ENCODE measurements around the gene PEX14.
A peak's percentile ranks its signal among the peaks of the same experiment; 100 is the strongest.

DNA sequence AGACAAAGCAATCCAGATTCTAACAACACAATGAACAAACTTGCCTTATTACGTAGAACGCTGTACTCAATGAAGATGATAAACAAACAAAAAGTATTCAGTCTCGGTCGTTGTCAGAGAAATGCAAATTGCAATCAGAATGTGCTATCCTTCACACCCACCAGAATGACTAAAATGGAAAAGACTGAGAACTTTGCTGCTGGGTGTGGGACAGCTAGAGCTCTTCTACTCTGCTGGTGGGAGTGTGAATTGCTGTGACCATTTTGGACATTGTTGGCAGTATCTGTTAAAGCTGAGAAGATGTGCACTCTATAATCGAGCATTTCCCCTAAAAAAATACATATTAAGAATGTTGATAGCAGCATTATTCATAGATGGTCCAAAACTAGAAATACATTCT is 111.4 kb downstream of the PEX14 start:
- TF ChIP-seq EZH2 (IDR thresholded peaks at IDR 0.05; ENCODE audit: low read length) = no peak
- TF ChIP-seq, protein P1, sequence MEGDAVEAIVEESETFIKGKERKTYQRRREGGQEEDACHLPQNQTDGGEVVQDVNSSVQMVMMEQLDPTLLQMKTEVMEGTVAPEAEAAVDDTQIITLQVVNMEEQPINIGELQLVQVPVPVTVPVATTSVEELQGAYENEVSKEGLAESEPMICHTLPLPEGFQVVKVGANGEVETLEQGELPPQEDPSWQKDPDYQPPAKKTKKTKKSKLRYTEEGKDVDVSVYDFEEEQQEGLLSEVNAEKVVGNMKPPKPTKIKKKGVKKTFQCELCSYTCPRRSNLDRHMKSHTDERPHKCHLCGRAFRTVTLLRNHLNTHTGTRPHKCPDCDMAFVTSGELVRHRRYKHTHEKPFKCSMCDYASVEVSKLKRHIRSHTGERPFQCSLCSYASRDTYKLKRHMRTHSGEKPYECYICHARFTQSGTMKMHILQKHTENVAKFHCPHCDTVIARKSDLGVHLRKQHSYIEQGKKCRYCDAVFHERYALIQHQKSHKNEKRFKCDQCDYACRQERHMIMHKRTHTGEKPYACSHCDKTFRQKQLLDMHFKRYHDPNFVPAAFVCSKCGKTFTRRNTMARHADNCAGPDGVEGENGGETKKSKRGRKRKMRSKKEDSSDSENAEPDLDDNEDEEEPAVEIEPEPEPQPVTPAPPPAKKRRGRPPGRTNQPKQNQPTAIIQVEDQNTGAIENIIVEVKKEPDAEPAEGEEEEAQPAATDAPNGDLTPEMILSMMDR (optimal IDR thresholded peaks at IDR 0.05 in 1 of 3, IDR thresholded peaks at IDR 0.05 in 1 of 3, conservative IDR thresholded peaks at IDR 0.05 in 1 of 3; ENCODE audit: extremely low read depth in 1 of 3, insufficient read depth in 2 of 3, low read length in 3 of 3) = peak in 1 of 3 experiments; percentile 7

Measured in keratinocyte (primary cell).